Smooth muscle cell (in vitro differentiated cells): Measurements from ENCODE around the gene PTPRT. TPM values are rescaled to one million over a fixed set of nuclear protein-coding genes. Genes with fewer than 3 reads are reported as not detected.

Source experiments
- DNase-seq: peaks from one replicate; lab custom pipeline; 2025; ENCODE audit not compliant: unreplicated experiment; lab: John Stamatoyannopoulos, UW
- H2AFZ ChIP-seq: fragments of 200-600 bp; sonication (generic); 2 replicates; pipeline ENCODE4 v1.6.0; 2016; ENCODE audit warnings: antibody characterized with exemption, low read depth, mild to moderate bottlenecking
- H3F3A ChIP-seq: fragments of 200-600 bp; sonication (generic); 2 replicates; pipeline ENCODE4 v1.6.0; 2017; ENCODE audit warnings: antibody characterized with exemption, low read depth
- H3K27ac ChIP-seq: fragments of 200-600 bp; sonication (generic); 2 replicates; pipeline ENCODE4 v1.5.1; 2016; ENCODE audit warnings: low read depth, mild to moderate bottlenecking
- H3K27me3 ChIP-seq: fragments of 200-600 bp; sonication (generic); 2 replicates; pipeline ENCODE4 v1.6.1; 2016; ENCODE audit warnings: low read depth, mild to moderate bottlenecking
- H3K36me3 ChIP-seq: fragments of 200-600 bp; sonication (generic); 2 replicates; pipeline ENCODE4 v1.5.1; 2016; ENCODE audit warnings: low read depth
- H3K4me1 ChIP-seq: fragments of 200-600 bp; sonication (generic); 2 replicates; pipeline ENCODE4 v1.5.1; 2016; ENCODE audit warnings: low read depth
- H3K4me2 ChIP-seq: fragments of 200-600 bp; sonication (generic); 2 replicates; pipeline ENCODE4 v1.6.0; 2016; ENCODE audit warnings: mild to moderate bottlenecking
- H3K4me3 ChIP-seq: fragments of 200-600 bp; sonication (generic); 2 replicates; pipeline ENCODE4 v1.5.1; 2016; ENCODE audit warnings: mild to moderate bottlenecking
- H3K79me2 ChIP-seq: fragments of 200-600 bp; sonication (generic); 2 replicates; pipeline ENCODE4 v1.6.0; 2016; ENCODE audit warnings: low read depth, mild to moderate bottlenecking
- H3K9ac ChIP-seq: fragments of 200-600 bp; sonication (generic); 2 replicates; pipeline ENCODE4 v1.6.0; 2016; ENCODE audit warnings: low read depth
- H3K9me3 ChIP-seq: fragments of 200-600 bp; sonication (generic); replicated peaks from 2 replicates; pipeline ENCODE4 v1.5.1; 2016; ENCODE audit warnings: low read depth
- H4K20me1 ChIP-seq: fragments of 200-600 bp; sonication (generic); 2 replicates; pipeline ENCODE4 v1.6.0; 2016; ENCODE audit warnings: low read depth
- WGBS: methylation state at CpG from one replicate; pipeline ENCODE4 v1.1.7; 2016; ENCODE audit warnings: low lambda C conversion rate; 5-methylcytosine and 5-hydroxymethylcytosine counted together
- polyA plus RNA-seq: library from polyadenylated mRNA; unstranded; fragments of >200 nt; fragmentation: Nextera tagmentation; extraction: Ambion mirVana; gene quantifications from 2 replicates; pipeline ENCODE4 v1.2.1, GENCODE V29; 2016
- total RNA-seq: library from RNA; depleted of rRNA; stranded (reverse); fragments of >200 nt; gene quantifications from 2 replicates; pipeline ENCODE4 v1.2.3, GENCODE V29; 2014
- TF ChIP-seq, protein P1 (sequence below): fragments of 200-600 bp; sonication (generic); IDR thresholded peaks from 2 replicates; pipeline ENCODE4 v1.5.1; 2017; ENCODE audit warnings: borderline replicate concordance, mild to moderate bottlenecking, antibody characterized with exemption; ENCODE audit not compliant: insufficient read depth, poor library complexity, severe bottlenecking

The PTPRT gene
- total and polyA plus RNA-seq, 2 experiments from 2014 or later = 0.99 to 2.1 TPM

DNA sequence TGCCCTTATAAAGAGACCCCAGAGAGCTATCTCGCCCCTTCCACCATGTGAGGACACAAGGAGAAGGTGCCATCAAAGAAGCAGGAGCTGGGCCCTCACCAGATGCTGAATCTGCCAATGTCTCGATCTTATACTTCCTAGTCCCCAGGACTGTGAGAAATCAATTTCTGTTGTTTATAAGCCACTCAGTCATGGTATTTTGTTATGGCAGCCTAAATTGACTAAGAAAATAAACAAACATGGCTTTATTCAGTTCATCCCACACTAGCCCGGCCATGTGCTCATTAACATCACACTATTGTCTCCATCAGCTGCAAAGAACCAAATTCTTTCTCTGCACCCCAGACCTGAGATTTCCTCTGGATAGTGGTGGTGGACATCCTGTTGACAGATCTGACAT lies 302.4 kb downstream of the PTPRT start:
- Histone ChIP-seq H3K79me2 (no peaks in the 10 kb centered on the region), H3K27ac (no peak overlapping the region), H2AFZ (no peak overlapping the region), H3K36me3 (no peaks in the 10 kb centered on the region), H4K20me1 (no peaks in the 10 kb centered on the region), H3K27me3 (no peaks in the 10 kb centered on the region), H3K4me1 (no peaks in the 10 kb centered on the region), H3K9me3 (no peaks in the 10 kb centered on the region), H3K4me2 (no peak overlapping the region), H3K4me3 (no peak overlapping the region), H3F3A (no peaks in the 10 kb centered on the region), H3K9ac (no peak overlapping the region)
- no peak for DNase-seq
- TF ChIP-seq, protein P1, sequence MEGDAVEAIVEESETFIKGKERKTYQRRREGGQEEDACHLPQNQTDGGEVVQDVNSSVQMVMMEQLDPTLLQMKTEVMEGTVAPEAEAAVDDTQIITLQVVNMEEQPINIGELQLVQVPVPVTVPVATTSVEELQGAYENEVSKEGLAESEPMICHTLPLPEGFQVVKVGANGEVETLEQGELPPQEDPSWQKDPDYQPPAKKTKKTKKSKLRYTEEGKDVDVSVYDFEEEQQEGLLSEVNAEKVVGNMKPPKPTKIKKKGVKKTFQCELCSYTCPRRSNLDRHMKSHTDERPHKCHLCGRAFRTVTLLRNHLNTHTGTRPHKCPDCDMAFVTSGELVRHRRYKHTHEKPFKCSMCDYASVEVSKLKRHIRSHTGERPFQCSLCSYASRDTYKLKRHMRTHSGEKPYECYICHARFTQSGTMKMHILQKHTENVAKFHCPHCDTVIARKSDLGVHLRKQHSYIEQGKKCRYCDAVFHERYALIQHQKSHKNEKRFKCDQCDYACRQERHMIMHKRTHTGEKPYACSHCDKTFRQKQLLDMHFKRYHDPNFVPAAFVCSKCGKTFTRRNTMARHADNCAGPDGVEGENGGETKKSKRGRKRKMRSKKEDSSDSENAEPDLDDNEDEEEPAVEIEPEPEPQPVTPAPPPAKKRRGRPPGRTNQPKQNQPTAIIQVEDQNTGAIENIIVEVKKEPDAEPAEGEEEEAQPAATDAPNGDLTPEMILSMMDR = no peak
- WGBS = 74% methylated on average over 3 of the region's 3 CpGs

DNA sequence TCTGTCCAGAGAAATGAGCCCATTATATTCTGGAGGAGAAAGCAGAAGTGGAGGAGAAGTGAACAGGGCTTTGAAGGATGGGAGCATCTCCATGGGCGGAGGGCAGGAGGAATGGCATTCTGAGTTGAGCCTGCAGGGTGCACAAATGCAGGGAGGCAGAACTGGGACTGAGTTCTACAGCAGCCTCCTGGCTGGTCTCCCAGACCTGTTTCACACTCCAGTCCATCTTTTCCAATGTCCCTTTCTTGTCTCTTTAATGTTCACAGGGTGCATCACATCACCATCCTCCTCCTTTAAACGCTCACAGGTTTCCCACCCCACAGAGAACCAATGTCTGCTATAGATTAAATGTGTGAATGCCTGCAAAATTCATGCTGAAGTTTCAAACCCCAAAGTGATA lies 302.9 kb downstream of the PTPRT start:
- TF ChIP-seq, protein P1 = no peak
- H3K79me2 ChIP-seq = no peaks in the 10 kb centered on the region
- H2AFZ ChIP-seq = no peak overlapping the region
- no peak for DNase-seq
- H3F3A ChIP-seq = peaks cover 3% of the 10 kb centered on the region
- H3K4me3 ChIP-seq = no peak overlapping the region
- H3K4me2 ChIP-seq = no peak overlapping the region
- no peaks in the 10 kb centered on the region for H3K36me3 ChIP-seq
- 85% methylated on average over 2 of the region's 2 CpGs for WGBS
- no peak overlapping the region for H3K9ac ChIP-seq
- H3K4me1 ChIP-seq = no peaks in the 10 kb centered on the region
- no peaks in the 10 kb centered on the region for H4K20me1 ChIP-seq
- no peaks in the 10 kb centered on the region for H3K9me3 ChIP-seq
- no peaks in the 10 kb centered on the region for H3K27me3 ChIP-seq
- no peak overlapping the region for H3K27ac ChIP-seq

DNA sequence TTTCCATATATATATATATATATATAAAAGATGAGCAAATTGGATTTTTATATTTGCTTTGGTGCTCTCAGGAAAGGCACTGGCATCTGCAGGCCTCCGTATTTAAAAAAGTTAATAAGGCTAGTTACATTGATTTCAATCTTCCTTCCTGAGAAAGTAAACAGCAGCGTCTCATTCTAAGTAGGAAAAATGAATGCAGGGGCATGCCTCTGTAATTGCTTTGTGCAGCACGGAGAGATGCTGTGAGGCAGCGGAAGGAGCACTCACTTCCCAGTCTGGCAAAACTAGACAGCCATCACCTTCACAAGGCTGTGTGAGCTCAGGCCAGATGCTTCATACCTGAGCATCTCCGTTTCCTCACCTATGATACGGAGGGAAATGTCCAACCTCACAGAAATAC lies 303.7 kb downstream of the PTPRT start:
- 87% methylated on average over 6 of the region's 6 CpGs for WGBS
- Histone ChIP-seq H2AFZ (no peak overlapping the region), H3K9me3 (no peaks in the 10 kb centered on the region)

DNA sequence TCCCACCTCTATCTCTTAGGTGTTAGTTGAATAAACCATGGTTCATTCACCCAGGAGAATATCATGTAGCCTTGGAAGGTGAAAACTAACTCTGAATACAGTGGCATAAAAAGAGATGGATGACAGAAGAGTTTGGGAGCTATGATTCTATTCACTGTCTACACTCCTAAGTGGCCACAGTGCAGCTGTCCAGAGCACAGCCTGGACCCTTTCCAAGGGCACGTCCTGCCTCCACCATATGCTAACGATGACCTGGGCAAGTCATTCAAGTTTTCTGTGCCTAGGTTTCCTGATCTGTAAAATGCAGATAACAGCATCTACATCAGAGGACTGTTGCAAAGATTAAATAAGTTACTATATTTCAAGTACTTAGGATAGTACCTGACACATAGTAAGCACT lies 314.1 kb downstream of the PTPRT start:
- Histone ChIP-seq H3K9ac (no peak overlapping the region), H2AFZ (no peak overlapping the region), H3K27me3 (no peaks in the 10 kb centered on the region), H3K79me2 (no peaks in the 10 kb centered on the region), H3K4me2 (no peak overlapping the region), H3K9me3 (no peaks in the 10 kb centered on the region), H3K4me1 (no peaks in the 10 kb centered on the region), H3K27ac (no peak overlapping the region), H3K4me3 (no peak overlapping the region), H3F3A (no peaks in the 10 kb centered on the region), H3K36me3 (no peaks in the 10 kb centered on the region), H4K20me1 (no peaks in the 10 kb centered on the region)
- TF ChIP-seq, protein P1 = no peak
- WGBS = 72% methylated on average over 2 of the region's 2 CpGs
- DNase-seq = no peak

More for the DNA sequence above, 303.7 kb downstream of the PTPRT start:
- no peak overlapping the region for H3K4me3 ChIP-seq
- no peak overlapping the region for H3K27ac ChIP-seq
- no peaks in the 10 kb centered on the region for H3K36me3 ChIP-seq
- no peak overlapping the region for H3K4me2 ChIP-seq
- no peaks in the 10 kb centered on the region for H3K27me3 ChIP-seq
- H3K79me2 ChIP-seq = no peaks in the 10 kb centered on the region
- H3K9ac ChIP-seq = no peak overlapping the region
- no peak for DNase-seq
- peaks cover 5% of the 10 kb centered on the region for H3F3A ChIP-seq
- no peaks in the 10 kb centered on the region for H4K20me1 ChIP-seq
- TF ChIP-seq, protein P1 = no peak
- no peaks in the 10 kb centered on the region for H3K4me1 ChIP-seq
